ENCODE results near the gene FRMPD2.
"Not testable (repeated sequence)": the region's sequence is repeated elsewhere in the genome, so short reads cannot be mapped to it uniquely, and the experiment has no call there.

Gene FRMPD2

DNA sequence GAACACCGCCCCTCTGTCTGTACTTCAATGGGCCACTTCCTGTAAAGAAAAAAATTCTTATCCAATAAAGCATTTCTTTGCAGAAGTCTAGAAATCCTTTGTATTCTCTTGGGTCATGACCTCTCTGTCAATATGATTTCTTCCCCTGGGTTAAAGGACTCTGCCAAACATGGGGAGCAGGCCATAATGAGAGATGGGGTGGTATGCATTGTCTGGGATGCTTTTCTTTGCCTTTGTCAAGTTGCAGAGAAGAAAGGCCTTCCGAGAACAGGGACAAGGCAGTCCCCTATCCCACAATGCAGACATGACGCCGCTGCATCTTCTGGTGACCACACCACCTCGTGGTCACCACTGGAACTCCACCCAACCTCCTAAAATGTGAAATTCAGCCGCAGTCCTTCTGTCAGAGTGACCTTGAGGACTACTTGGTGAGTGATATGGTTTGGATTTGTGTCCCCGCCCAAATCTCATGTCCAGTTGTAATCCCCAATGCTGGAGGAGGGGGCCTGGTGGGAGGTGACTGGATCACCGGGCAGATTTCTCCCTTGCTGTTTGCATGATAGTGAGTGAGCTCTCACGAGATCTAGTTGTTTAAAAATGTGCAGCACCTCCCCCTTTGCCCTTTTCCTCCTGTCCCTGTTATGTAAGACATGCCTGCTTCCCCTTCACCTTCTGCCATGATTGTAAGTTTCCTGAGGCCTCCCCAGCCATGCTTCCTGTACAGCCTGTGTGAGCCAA is 15.2 kb upstream of the FRMPD2 start:
- DNase-seq, result no peak

- DNase-seq, result no peak
These were observed 14.2 kb upstream of the FRMPD2 start for GRCh38 chr10:48288661-48289060.

DNA sequence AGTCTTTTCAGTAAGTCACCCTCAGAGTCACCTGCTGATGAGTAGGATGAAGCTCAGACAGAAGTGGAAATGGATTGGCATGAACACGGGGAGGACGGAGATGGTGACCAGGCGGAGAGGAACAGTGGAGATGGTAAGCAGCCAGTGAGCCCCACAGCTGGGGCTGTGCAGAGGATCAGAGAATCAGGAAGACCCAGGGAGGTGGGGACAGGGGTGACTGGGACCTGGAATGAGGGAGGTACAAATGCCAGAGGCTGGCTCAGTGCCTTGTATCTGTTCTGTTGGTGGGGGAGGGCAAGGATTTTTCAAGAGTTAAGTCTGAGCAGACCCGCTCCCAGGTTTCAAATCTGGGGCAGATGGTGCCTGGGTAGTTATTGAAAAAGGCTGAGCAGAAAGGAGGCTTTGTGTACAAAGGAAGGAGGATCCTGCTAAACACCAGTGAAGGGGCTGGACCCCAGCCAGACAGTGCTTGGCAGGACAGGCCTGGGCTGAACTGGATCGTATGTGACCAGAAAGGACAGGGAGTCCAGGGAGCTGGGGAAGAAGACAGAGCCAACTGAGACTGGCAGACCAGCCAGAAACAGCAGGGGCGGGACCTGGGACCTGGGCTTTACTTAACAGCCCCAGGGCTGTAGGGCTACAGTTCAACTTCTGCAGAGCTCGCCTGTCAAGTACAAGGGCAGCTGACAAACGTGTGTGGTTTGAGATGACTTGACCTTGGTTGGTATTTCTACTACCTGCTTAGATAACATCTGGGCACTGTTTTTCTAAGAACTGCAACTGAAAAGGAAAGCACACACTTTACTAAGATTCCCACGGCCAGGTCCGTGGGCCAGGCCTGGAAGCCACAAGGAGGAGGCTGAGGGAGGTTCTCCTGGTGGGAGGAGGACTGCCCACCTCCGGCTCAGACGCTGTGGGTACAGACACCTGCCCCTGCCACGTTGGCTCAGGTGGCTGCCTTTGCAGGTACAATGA is 13.2 kb upstream of the FRMPD2 start:
- peak; percentile 27 for DNase-seq

DNA sequence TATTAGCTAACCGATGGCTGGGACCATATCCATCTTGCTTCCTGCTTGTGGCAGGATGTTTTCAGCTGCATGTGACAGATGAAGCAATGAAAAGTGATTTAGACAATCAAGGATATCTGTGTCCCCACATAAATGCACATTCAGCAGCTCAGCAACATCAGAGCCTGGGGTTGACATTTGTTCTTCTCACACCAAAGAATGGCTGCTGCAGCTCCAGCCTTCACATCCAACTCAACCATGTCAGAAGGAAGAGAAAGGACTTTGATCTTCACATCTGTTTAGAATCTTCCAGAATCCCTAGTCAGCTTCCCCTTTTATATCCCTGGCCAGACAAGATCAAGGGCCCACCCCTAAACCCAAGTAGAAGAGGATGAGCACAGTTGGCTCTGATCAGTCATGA is 11.9 kb upstream of the FRMPD2 start:
- no peak for DNase-seq

GRCh38 chr10:48285710-48286109 is 11.2 kb upstream of the FRMPD2 start:
- peak; percentile 32 for DNase-seq

GRCh38 chr10:48284811-48285210 is 10.3 kb upstream of the FRMPD2 start:
- no peak for DNase-seq

GRCh38 chr10:48284002-48284546 is 9.6 kb upstream of the FRMPD2 start:
- DNase-seq, result no peak

GRCh38 chr10:48282829-48283228 is 8.3 kb upstream of the FRMPD2 start:
- no peak for DNase-seq

DNA sequence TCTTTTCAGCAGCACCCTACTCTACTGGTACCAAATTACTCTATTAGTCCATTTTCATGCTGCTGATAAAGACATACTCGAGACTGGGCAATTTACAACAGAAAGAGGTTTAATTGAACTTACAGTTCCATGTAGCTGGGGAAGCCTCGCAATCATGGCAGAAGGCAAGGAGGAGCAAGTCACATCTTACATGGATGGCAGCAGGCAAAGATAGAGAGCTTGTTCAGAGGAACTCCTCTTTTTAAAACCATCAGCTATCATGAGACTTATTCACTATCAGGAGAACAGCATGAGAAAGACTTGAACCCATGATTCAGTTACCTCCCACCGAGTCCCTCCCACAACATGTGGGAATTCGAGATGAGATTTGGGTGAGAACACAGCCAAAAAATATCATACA is 7.2 kb upstream of the FRMPD2 start:
- not testable (repeated sequence) for DNase-seq

GRCh38 chr10:48279081-48279751 is 4.7 kb upstream of the FRMPD2 start:
- no peak for DNase-seq

DNA sequence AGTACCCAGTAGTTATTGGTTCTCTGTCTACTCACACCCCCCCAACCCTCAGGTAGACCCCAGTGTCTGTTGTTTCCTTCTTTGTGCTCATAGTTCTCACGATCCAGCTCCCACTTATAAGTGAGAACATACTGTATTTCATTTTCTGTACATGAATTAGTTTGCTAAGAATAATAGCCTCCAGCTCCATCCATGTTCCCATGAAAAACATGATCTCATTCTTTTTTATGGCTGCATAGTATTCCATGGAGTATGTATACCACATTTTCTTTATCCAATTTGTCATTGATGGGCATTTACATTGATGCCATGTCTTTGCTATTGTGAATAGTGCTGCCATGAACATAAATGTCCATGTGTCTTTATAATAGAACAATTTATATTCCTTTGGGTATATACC is 2.6 kb upstream of the FRMPD2 start:
- no peak for DNase-seq

GRCh38 chr10:48273741-48274140 is 755 bp downstream of the FRMPD2 start:
- DNase-seq, result no peak

- no peak for DNase-seq
These were observed 1.8 kb downstream of the FRMPD2 start for GRCh38 chr10:48272682-48273081.

DNA sequence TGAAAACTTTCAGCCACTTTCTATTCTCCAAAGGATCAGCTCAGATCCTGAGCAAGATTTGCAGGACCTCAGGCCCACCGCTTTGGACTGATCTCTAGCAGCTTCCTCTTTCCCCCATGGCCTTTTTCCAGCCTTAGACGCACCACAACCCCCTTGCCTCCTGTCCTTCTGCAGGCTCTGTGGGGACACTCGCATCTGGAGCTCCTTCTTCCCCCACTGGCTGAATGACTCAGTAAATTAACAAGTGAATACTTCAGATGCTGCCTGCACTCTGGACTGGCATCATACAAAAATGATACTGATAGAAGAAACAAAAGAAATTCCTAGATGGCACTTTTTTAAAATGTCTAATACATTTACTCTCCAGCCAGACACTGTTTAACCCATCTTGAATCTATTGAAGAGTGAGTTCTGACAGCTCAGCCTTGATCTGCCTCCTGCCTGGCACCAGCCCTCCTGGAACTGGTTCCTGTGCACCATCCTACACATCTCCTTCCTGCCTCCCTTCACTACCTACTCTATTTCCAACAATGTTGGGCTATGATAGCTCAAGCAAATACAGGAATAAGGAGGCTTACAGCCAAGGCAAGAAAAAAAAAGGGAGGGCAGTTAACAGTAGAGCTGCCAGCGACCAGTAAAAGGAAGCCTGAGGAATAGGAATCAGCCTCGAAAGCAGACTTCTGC is 3.3 kb downstream of the FRMPD2 start:
- DNase-seq, result no peak

- DNase-seq, result no peak
These were observed 8.0 kb downstream of the FRMPD2 start for GRCh38 chr10:48266528-48266927.

- DNase-seq, result no peak
These were observed 16.4 kb downstream of the FRMPD2 start for GRCh38 chr10:48258105-48258504.

- no peak for DNase-seq
These were observed 17.0 kb downstream of the FRMPD2 start for GRCh38 chr10:48257407-48257961.

DNA sequence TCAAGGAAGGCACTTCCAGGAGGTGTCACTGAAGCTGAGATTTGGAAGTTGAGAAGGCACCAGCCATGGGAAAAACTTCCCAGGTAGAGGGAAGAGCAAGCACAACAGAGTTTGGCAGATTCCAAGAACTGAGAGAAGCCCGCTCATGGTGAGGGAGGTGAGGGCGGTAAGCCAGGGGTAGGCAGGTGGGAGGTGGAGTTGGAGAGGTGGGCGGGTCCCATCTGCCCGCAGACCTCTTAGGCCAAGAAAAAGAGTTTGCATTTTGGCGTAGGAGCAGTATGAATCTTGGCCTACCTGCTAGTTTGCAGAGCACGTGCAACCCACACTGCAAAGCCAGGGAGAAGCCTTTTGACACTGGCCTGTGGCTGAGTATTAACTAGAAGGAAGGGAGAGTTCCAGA is 18.8 kb downstream of the FRMPD2 start:
- DNase-seq, result no peak

GRCh38 chr10:48254750-48255512 is 19.6 kb downstream of the FRMPD2 start:
- DNase-seq, result no peak

DNA sequence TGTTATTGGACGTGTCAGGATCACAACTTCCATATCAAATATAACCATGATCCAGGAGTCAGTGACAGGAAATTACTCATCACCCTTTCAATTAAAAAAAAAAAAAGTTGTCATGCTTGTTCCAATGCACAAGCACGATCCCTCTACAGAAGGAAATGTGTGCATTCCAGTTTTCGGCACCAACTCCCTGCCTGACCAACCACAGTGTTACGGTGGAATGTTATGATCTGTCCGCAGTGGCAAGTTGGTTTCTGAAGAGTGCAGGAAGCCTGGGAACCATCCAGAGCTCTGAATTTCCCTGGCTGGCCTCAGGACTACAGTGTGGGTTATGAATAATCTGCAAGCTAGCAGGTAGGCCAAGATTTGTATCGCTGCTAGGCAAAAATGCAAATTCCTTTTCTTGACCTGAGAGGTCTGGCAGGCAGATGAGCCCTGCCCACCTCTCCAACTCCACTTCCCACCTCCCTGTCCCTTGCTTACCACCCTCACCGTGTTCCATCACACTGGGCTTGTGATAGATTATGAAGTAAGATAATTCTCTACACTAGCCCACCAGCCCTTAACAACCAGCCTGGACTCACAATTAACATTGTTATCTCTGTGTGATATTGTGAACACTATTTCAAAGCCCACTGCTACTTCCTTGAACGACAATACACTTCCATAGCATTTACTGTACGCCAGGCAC is 20.4 kb downstream of the FRMPD2 start:
- no peak for DNase-seq

DNA sequence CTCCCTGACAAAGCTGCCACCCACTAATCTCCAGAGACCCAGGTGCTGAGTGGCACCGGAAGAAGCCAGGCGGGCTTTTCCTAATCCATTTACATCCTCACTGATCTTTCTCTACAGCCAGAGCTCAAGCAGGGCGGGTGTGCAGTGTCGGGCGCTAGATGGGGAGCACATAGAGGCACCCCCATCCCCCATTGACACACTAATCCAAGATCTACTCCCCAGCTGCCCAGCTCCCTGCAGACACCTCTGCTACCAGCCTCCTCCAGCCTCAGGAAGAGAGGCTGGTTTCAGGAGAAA is 22.2 kb downstream of the FRMPD2 start:
- no peak for DNase-seq

Measured in NCI-H2171 (cell line).